ENCODE results near the gene RPN2.
"Not testable (repeated sequence)": the region's sequence is repeated elsewhere in the genome, so short reads cannot be mapped to it uniquely, and the experiment has no call there.

RPN2 gene

DNA sequence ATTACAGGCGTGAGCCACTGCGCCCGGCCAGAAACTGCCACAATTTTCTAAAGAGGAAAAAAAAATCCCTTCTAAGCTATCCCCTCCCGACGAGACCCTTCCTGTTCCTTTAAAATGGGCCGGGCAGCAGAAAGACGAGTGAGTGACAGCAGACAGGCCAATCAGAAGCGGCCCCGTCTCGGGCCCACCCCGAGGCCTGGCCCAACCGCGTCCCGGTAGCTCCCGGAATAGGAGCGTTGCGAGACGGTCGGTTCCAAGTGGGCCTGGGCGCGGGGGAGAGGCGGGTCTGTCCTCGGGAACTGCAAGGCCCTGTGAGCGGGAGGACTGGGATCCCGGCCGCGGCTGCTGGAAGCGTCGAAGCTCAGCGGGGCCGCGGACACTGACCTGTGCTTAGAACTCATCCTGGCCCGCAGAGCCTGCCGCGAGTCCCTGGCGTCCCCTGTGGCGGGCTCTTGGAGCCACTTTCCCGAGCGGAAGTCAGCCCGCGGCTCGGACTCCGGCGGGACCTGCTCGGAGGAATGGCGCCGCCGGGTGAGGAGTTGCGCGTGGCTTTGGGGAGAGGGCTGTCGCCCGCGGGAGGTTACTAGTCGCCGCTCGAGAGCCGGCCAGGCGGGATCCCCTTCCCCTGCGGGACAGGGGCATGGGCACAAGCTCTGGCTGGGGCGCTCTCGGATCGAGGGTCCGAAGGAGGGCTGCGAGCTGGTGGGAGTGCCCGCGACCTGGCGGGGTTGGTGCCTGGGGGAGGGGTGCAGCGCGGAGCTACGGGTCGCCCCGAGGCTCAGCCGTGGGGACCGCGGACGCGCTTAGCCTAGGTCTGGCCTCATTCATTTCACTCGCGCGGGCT lies at the start of gene RPN2, which contains the start of gene MROH8:
Gene RPN2 (plus strand): TSS at position 492 of the 844 bp plus-strand sequence. CDS start 27 bp downstream, at position 519.
Gene MROH8 (minus strand): TSS at position 710 of the 844 bp plus-strand sequence.
- DNase-seq = peak; percentile 96

DNA sequence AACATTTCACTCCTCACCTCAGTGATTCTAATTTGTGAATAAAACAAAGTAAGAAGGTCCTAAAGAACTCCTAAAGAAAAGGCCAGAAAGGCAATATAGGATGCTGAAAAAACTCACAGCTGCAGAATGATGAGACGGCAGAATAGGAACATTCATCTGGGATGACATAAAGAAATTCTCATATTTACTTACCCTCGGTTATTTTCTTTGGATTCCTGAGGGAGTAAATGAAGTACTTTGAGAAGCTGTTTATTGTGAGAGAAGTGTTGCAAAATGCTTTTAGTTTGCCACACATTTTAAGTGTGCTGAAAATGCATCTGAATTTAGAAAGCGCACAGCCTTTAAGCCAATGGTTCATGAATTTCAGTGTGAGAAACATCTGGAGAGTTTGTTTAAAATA lies 47.6 kb upstream of the RPN2 start:
- DNase-seq = no peak

DNA sequence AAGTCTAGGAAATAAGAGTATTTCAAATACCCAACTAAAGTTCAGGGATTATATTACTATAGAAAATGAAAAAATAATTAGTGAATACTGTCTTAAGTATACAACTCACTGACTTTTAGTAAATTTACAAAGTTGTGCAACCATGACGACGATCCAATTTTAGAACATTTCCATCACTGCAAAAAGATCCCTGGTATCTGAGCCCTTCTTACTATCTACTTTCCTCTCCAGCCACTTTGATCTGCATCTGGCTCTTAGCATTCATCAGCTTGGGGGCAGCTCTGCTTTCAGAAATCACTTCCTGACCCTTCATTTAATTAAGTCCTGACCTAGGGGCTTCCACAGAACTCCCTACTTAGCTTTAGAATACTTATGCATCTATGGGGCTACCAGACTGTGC lies 45.2 kb upstream of the RPN2 start:
- DNase-seq = no peak

DNA sequence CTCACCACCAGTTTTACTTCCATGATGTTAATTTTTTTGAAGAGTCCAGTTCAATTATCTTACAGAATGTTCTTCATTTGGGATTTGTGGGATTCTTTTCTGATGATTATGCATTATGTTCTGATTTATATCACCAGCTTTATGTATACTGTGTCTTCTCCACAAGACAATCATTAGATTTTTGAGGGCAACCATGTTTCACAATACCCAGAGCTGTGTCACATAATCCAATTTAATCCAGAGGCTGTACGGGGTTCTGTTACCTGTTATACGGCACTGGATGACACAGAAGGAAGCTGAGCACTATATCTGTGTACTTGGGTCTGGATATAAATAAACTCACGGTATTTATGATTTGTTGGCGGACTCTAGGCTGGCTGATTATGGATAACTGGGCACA lies 41.6 kb upstream of the RPN2 start:
- no peak for DNase-seq

DNA sequence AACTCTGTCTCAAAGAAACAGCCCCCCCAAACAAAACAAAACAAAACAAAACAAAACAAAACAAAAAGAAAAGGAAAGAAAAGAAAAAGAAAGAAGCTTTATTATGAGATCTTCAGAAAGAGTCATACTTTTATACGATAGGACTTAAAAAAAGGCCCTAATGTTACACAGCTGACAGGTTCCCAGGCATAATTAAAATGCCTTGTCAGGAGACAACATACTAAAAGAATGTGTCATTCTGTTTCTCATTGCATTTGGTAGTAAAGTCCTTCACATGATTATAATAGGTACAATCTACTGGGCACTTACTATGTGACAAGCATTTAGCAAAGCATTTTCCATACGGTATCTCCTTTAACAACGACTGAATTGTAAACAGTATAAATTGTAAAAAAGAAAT lies 36.4 kb upstream of the RPN2 start:
- no peak for DNase-seq

DNA sequence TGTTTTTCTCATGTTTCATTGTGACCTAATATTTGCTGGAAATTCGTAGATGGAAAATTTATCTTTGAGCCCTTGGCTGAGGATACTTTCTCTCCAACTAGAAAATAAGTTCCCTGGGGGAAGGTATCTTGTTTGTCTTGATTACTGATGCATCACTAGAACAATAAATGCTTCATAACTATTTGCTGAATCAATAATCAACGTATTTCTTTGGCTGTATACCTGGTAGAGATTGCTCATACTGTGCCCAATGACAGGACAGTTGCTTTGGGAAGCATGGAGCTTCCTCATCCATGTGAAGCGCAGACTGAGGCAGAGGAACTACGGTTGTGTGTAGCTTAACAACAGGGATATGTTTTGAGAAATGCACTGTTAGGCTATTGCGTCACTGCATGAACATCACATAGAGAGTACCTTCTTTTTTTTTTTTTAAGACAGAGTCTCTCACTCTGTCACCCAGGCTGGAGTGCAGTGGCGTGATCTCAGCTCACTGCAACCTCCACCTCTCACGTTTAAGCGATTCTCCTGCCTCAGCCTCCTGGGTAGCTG lies 34.2 kb upstream of the RPN2 start:
- DNase-seq = no peak

DNA sequence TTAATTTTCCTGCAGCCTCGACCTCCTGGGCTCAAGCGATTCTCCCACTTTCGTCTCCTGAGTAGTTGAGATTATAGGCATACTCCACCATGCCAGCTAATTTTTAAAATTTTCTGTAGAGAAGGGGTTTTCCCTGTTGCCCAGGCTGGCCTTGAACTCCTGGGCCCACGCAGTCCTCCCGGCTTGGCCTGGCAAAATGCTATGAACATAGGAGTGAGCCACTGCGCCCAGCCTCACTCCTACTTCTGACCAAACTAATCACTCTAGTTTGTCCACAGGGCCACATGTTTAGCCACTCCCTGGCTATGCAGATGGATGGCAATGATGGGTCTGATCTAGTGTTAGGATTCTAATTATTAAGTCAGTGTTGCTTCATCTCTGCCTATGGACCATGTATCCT lies 31.9 kb upstream of the RPN2 start:
- DNase-seq = no peak

DNA sequence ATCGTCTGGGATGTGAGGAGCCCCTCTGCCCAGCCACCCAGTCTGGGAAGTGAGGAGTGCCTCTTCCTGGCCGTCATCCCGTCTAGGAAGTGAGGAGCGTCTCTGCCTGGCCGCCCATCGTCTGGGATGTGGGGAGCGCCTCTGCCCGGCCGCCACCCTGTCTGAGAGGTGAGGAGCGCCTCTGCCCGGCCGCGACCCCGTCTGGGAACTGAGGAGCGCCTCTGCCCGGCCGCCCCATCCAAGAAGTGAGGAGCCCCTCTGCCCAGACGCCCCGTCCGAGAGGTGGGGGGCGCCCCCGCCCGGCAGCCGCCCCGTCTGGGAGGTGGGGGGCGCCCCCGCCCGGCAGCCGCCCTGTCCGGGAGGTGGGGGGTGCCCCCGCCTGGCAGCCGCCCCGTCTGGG lies 28.3 kb upstream of the RPN2 start:
- DNase-seq = not testable (repeated sequence)

DNA sequence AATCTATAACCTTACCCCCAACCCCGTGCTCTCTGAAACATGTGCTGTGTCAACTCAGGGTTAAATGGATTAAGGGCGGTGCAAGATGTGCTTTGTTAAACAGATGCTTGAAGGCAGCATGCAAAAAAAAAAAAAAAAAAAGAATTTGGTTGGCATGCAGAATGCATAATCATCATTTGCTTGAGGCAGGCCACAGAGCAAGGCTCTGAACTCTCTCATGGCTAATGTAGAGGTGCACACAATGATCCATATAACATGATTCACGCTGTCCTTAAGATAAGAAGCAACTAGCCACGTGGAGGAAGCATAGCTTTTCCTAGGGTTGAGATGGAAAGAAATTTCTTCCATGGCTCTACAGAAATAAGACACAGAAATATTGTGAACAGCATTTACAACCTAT lies 27.6 kb upstream of the RPN2 start:
- no peak for DNase-seq

DNA sequence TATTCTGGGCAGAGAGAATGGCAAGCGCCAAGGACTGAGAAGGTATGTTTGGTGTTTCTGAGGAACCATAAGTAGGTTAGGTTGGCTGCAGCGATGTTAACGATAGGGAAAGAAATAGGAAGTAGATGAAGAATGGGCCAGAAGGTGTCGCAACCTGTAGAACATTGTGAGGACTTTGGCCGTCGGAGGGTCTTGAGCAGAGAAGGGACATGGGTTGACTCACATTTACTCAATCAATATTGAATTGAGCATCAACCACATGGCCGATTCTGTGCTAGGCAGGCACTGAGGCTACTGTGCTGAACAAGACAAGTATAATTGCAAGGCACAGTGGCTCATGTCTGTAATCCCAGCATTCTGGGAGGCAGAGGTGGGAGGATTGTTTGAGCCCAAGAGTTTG lies 26.8 kb upstream of the RPN2 start:
- DNase-seq = no peak

DNA sequence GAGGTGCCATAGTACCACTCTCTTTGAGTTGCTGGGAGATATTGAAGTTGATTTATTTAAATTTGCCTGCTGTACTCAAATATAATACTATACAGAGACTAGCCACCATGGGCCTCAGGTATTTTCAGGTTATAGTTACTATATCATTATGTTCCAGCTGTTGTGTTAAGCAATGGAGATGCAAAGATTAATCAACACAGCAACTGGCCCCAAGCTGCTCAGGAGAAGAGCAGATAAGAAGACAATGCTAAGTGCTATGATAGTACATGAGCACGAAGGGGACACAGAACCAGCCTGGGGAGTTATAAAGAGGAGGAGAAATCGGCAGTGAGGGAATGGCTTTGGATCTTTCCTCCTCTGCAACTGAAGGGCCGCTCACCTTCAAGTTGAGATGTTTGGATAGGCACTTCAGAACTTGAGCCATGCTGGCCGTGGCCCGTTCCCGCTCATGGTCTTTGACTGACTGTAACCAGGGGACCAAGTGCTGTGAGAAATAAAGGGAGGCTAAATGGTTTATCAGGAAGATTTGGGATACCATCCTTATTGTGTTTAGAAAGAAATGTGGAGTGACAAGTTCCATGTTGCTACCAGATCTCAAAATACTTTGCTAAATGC lies 24.3 kb upstream of the RPN2 start:
- DNase-seq = no peak

DNA sequence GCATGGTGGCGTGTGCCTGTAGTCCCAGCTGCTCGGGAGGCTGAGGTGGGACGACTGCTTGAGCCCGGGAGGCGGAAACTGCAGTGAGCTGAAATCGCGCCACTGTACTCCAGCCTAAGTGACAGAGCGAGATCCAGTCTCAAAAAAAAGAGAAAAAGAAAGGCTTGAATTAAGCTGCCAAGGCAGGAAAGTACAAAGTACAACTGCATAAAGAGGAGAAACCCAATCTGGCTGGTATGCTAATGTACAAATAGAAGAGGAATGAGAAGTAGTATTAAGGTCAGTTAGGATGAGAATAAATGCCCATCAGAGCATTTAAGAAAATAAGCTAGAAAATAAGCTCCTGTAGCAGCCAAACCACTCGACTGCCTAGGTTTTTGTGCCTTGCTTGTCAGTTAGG lies 23.1 kb upstream of the RPN2 start:
- no peak for DNase-seq

DNA sequence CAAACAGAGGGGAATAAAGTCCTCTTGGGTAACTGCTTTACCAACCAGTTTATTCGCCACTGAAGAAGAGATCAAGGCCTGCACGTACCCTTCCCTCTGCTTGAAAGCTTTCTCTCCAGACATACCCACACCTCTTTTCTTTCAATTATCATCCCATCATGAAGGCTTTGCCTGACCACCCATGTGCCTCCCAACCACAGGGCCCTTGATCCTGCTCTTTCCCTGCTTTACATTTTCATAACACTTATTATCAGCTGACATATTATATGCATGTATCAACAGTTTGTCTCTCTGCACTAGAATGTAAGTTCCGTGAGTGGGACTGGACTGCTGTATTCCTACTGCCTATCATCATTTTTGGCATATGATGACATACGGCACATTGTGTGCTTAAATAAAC lies 20.9 kb upstream of the RPN2 start:
- DNase-seq = no peak

DNA sequence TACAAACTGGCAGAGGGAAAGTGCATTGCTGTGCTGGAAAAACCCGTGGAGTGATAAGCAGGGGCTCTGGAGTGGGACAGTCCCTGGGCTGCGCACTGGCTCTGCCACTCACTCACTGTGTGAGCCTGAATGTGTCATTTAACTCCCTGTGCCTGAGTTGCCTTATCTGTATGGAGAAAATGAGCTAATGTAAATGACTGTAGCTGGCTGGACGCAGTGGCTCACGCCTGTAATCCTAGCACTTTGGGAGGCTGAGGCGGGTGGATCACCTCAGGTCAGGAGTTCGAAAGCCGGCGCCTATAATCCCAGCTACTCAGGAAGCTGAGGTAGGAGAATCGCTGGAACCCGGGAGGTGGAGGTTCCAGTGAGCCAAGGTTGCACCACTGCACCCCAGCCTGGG lies 18.4 kb upstream of the RPN2 start:
- no peak for DNase-seq

DNA sequence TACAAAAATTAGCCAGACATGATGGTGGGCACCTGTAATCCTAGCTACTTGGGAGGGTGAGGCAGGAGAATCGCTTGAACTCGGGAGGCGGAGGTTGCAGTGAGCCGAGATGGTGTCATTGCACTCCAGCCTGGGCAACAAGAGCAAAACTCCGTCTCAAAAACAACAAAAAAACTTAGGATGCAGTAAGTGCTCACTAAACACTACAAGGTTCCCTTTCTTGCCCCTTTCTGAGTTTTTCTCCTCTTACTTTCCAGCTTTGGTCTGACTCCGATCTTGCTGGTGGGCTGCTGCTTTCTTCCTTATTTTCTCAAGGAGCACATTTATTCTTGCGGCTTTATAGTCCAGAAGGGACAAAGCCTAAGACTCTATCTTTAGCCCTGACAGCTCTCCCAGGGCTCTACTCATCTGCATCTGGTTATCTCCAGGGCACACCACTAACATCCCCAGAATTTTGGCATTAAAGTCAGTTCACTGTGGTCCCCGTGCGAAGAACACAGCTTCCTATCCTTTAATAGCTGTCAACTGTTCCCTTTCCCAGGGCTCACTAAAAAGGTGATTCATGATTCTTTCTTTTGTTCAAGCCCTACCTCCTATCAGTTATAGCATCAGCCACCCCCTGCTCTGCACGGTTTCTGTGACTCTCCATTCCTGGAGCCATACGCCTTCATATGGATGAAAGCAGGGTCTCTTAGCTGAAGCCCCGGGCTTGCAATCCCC lies 17.1 kb upstream of the RPN2 start:
- DNase-seq = no peak

DNA sequence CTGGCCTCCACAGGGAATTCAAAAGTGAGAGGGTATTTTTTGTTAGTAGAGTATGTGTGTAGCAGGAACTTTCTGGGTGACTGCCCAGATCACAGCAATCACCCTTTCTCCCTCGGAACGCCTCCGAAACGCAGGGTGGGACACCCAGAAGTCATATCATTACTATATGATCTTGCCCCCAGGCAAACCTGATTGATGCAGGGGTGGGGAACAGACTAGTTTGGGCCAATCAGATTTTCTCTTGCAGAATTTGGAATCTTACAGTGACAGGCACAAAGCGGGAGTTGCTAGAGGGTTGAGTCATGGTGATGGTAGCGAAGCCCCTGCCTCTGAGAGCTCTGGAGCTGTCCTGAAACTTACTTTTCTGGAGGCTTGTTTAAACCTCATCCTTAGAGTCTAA lies 16.5 kb upstream of the RPN2 start:
- DNase-seq = no peak

DNA sequence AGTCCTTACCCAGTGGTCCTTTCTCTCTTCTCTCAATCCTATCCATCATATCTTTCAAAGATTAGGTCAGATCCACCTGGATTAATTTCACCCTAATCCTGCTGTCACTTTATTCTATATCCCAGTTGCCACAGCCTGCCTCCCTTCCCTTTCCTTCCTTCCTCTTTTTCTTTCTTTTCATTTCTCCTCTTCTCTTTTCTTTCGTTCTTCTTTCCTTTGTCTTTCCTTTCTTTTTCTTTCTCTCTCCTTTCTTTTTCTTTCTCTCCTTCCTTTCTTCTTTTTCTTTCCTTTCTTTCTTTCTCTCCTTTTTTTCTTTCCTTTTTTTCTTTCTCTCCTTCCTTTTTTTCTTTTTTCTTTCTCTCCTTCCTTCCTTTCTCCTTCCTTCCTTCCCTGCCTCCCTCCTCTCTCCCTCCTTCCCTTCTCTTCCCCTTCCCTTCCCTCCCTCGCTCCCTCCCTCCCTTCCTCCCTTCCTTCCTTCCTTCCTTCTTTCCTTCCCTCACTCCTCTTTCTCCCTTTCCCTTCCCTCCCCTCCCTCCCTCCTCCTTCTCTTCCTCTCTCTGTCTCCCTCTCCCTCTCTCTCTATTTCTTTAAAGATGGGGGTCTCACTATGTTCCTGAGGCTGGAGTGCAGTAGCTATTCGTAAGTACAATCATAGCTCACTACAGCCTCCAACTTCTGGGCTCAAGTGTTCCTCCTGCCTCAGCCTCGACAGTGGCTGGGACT lies 15.1 kb upstream of the RPN2 start:
- DNase-seq = no peak

DNA sequence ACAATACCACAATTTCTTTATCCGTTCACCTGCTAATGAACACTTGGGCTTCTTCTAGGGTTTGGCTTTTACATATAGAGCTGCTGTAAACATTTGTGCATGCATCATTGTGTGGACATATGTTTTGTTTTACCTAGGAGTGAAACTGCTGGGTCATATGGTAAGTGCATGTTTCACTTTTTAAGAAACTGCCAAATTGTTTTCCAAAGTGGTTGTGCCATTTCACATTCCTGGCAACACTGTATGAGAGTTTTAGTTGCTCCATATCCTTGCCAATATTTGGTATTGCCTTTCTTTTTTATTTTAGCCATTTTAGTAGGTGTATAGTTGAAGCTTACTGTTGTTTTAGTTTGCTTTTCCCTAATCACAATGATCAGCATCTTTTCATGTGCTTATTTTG lies 14.1 kb upstream of the RPN2 start:
- no peak for DNase-seq

DNA sequence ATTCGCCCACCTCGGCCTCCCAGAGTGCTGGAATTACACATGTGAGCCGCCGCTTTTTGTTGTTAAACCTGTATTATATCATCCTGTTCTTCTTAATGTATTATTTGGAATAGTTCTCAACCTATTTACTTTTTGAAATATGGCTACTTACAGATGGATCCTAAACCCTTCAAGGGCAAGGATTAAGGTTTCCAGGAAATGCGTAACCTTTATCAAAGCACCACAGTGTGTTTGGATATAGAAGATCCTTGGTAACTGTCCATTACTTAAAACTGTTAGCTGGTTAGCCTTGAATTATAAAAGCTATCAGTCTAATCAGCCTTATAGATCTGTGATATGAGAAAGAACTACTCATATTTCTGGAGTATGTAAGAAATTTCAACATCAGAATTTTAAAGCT lies 12.3 kb upstream of the RPN2 start:
- DNase-seq = no peak

DNA sequence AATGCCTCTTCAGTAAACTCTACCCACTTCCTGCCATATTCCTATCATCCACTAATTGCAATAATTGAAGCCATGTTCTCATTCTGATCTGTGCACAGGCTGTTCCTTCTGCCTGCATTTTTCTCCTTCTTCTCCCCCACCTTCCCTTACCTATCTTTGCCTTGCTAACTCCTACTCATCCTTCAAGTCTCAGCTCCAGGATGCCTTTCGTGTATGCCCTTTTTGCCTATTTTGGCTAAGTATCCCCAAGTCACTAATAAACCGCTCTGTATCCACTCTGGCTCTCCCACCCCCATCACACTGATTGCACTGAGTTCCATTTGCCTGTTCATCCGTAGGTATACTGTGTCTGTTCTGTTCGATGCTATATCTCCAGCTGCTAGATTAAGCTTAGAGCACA lies 6.3 kb upstream of the RPN2 start:
- DNase-seq = no peak

DNA sequence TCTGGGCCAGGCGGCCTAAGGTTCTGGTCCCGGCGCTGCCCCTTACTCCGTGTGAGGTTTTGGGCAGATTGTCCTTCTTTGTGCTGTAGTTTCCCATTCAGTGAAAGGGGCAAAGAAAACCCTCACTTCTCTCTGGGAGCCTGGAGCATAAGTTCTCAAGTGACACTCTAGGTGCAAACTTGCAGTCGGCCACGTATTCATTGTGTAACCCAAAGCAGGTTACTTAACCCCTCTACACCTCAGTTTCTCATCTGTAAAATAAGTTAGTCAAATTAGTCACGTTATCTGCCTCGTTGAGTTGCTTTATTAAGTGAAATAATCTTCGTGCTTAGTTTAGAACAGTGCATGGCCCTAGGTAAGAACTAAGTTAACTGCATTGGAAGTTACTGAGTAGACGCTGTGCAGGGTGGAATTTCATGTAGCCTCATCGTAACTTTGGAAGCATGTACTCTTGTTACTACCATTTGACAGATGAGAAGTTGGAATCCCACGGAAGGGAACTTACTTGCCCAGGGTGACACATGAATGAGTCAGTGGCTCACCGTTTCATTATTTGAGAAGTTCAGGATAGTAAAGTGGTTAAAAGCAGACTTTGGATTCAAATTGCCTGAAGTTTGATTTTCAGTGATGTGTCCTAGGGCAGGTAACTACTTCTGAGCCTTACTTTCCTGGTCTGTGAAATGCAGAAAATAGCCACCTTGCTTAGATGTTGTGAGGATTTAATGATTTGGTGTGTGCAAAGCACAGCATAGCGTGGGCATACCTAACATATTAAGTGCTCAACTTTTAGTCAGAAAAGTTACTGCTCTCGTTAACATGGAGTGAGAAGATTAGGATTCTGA lies 774 bp downstream of the RPN2 start:
- peak; percentile 13 for DNase-seq

DNA sequence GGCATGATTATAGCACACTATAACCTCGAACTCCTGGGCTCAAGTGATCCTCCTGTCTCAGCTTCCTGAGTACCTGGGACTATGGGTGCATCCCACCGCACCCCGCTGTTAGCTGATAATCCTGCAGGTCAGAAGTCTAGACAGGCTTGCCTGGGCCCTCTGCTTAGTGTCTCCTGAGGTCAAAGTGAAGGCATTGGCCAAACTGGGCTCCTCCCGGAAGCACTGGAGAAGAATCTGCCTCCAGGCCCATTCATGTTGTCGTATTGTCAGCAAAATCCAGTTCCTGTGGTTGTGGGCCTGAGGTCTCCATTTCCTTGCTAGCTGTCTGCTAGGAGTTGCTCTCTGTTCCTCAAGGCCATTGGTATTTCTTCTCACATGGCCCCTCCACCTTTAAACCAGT lies 6.6 kb downstream of the RPN2 start:
- DNase-seq = no peak
